ENCODE measurements around the gene ELMO1. TPM values are rescaled to one million over a fixed set of nuclear protein-coding genes. Genes with fewer than 3 reads are reported as not detected.

Gene ELMO1
- total RNA-seq, 1 donor from 2014 or later: 151 TPM

DNA sequence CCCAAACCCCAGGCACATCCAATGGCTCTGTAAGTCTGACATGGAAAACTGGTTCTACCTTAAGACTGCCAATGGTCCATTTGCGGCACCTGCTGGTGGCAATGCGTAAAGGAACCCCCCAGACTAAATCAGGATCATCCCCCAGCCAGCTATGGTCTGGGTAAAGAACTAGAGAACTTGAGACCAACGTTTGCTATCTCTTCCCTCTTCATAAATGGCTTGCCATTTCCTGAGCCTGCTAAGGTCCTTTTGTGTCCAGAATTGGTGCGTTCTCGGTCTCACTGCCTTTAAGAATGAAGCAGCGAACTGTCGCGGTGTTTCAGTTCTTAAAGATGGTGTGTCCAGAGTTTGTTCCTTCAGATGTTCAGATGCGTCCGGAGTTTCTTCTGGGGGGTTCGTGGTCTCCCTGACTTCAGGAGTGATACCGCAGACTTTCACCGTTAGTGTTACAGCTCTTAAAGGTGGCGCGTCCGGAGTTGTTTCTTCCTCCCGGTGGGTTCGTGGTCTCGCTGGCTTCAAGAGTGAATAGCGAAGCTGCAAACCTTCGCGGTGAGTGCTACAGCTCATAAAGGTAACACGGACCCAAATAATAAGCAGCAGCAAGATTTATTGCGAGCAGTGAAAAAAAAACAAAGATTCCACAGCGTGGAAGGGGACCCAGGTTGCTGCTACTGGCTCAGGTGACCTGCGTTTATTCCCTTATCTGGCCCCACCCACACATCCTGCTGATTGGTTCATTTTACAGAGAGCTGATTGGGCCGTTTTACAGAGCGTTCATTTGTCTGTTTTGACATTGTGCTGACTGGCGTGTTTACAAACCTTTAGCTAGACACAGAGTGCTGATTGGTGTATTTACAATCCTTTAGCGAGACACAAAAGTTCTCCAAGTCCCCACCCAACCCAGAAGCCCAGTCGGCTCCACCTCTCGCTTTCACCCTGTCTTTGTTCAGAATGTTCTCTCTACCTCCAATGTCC lies 95.4 kb downstream of the ELMO1 start:
- TF ChIP-seq, protein P1, sequence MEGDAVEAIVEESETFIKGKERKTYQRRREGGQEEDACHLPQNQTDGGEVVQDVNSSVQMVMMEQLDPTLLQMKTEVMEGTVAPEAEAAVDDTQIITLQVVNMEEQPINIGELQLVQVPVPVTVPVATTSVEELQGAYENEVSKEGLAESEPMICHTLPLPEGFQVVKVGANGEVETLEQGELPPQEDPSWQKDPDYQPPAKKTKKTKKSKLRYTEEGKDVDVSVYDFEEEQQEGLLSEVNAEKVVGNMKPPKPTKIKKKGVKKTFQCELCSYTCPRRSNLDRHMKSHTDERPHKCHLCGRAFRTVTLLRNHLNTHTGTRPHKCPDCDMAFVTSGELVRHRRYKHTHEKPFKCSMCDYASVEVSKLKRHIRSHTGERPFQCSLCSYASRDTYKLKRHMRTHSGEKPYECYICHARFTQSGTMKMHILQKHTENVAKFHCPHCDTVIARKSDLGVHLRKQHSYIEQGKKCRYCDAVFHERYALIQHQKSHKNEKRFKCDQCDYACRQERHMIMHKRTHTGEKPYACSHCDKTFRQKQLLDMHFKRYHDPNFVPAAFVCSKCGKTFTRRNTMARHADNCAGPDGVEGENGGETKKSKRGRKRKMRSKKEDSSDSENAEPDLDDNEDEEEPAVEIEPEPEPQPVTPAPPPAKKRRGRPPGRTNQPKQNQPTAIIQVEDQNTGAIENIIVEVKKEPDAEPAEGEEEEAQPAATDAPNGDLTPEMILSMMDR (IDR thresholded peaks at IDR 0.05; ENCODE audit: unreplicated experiment): no peak
- Mint-ChIP-seq H3K27me3 (ENCODE audit: unreplicated experiment) (peaks cover 3% of the 10 kb centered on the region), H3K9me3 (ENCODE audit: unreplicated experiment) (no peaks in the 10 kb centered on the region), H3K27ac (ENCODE audit: unreplicated experiment) (peak overlapping the region; percentile 92), H3K4me3 (ENCODE audit: unreplicated experiment) (peak overlapping the region; percentile 48), H3K36me3 (ENCODE audit: low read depth, unreplicated experiment) (peaks cover 10% of the 10 kb centered on the region), H3K4me1 (ENCODE audit: unreplicated experiment) (peaks cover 84% of the 10 kb centered on the region)
- DNase-seq (ENCODE audit: low spot score): no peak

DNA sequence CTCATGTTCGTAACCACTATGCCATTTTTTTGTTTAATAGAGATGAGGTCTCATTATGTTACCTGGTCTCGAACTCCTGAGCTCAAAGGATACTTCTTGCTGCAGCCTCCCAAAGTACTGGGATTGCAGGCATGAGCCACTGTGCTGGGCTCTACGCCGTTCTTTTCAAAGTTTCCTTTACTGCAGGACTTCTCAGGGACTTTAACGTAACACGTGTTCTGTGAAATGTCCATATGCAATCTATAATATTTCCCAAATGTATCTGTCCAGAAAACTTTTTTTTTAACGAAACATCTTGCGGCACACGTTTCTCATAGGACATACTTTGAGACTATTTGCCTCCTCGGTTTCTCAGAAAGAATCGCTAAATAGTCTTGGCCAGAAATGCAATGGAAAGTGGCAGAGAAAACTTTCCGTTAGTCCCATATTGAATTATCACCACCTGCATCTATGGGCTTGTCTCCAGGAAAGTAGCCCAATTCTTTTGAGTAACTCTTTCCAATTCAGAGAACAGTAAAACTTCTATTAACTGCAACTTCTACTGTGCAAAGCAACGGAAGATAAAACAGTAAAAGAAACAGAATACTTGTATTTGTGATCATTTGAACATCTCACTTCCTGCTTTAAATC lies 96.3 kb downstream of the ELMO1 start:
- DNase-seq (ENCODE audit: low spot score): no peak
- peak overlapping the region; percentile 42 for H3K4me3 Mint-ChIP-seq (ENCODE audit: unreplicated experiment)
- no peak overlapping the region for H3K27ac Mint-ChIP-seq (ENCODE audit: unreplicated experiment)
- TF ChIP-seq, protein P1 (IDR thresholded peaks at IDR 0.05; ENCODE audit: unreplicated experiment): no peak
- H3K27me3 Mint-ChIP-seq (ENCODE audit: unreplicated experiment): peaks cover 3% of the 10 kb centered on the region
- H3K9me3 Mint-ChIP-seq (ENCODE audit: unreplicated experiment): no peaks in the 10 kb centered on the region
- peaks cover 10% of the 10 kb centered on the region for H3K36me3 Mint-ChIP-seq (ENCODE audit: low read depth, unreplicated experiment)
- H3K4me1 Mint-ChIP-seq (ENCODE audit: unreplicated experiment): peaks cover 80% of the 10 kb centered on the region

DNA sequence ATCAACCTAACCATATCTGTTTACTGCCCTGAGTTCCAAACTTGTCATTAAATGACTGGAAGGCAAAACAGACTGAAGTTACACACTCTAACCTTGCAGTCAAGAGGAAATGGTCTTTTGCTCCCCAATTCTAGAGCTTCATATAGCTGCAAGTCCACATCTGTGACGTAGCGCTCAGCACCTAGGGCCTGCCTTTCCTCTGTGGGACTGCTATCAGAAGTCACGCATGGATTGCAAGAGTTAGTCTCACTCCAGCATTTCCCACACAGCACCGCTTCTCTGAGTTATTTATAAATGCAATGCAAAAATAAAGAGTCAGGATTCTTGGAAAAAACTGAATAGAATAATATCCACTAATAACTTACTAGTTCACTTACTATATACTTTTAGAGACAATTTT lies 96.9 kb downstream of the ELMO1 start:
- Mint-ChIP-seq H3K4me3 (ENCODE audit: unreplicated experiment) (no peak overlapping the region), H3K4me1 (ENCODE audit: unreplicated experiment) (peaks cover 77% of the 10 kb centered on the region), H3K27ac (ENCODE audit: unreplicated experiment) (no peak overlapping the region), H3K36me3 (ENCODE audit: low read depth, unreplicated experiment) (peaks cover 10% of the 10 kb centered on the region), H3K9me3 (ENCODE audit: unreplicated experiment) (no peaks in the 10 kb centered on the region), H3K27me3 (ENCODE audit: unreplicated experiment) (peaks cover 3% of the 10 kb centered on the region)
- TF ChIP-seq, protein P1 (IDR thresholded peaks at IDR 0.05; ENCODE audit: unreplicated experiment): no peak
- DNase-seq (ENCODE audit: low spot score): no peak

DNA sequence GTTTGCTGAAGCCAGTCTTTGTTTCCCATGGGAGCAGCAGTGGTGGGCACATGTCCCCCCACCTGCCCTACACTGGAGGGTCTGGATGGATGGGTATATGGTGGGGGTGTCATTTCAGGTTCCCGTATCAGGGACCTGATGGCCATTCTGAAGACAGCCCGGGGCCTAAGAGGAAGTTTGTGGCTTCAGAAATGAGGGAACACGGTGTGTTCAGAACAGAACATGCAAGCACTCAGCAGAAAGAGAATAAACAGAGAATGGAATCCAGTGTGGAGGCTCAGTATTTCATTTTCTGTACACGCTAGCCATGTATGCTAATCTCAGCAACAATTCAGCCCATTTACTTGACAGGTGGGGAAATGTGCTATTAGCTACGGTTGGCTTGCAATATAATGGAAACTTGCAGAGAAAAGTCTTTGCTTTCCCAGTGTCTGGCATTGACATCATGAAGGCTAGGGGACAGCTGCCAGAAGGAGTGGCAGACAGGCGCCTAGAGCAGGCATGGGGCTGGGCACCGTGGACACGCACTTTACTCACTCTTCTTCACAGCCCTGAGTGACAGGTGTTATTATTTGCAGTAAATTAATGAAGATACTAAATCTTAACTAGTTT lies 98.6 kb downstream of the ELMO1 start:
- H3K4me1 Mint-ChIP-seq (ENCODE audit: unreplicated experiment): peaks cover 72% of the 10 kb centered on the region

More for the DNA sequence above, 98.6 kb downstream of the ELMO1 start:
- Mint-ChIP-seq H3K27me3 (ENCODE audit: unreplicated experiment) (peaks cover 1% of the 10 kb centered on the region), H3K36me3 (ENCODE audit: low read depth, unreplicated experiment) (peaks cover 10% of the 10 kb centered on the region), H3K9me3 (ENCODE audit: unreplicated experiment) (no peaks in the 10 kb centered on the region), H3K27ac (ENCODE audit: unreplicated experiment) (no peak overlapping the region), H3K4me3 (ENCODE audit: unreplicated experiment) (no peak overlapping the region)
- DNase-seq (ENCODE audit: low spot score): no peak
- TF ChIP-seq, protein P1 (IDR thresholded peaks at IDR 0.05; ENCODE audit: unreplicated experiment): no peak

Data from endothelial cell (in vitro differentiated cells).